Parathyroid adenoma (tissue), 2 donors: ENCODE results near the gene VAC14.

Source experiments
- H2AFZ ChIP-seq: fragments of 300-600 bp; sonication (generic); one replicate; pipeline ENCODE4 v1.7.0; 2017; ENCODE audit warnings: antibody characterized with exemption, mild to moderate bottlenecking
- H3K27ac ChIP-seq: fragments of 300-600 bp; sonication (generic); one replicate; pipeline ENCODE4 v1.7.0; 2017
- H3K27me3 ChIP-seq: fragments of 300-600 bp; sonication (generic); one replicate; pipeline ENCODE4 v1.7.0; 2017; ENCODE audit warnings: low read length; ENCODE audit not compliant: control insufficient read depth, insufficient read depth
- H3K36me3 ChIP-seq: fragments of 300-600 bp; sonication (generic); one replicate; pipeline ENCODE4 v1.7.0; 2017; ENCODE audit warnings: low read length; ENCODE audit not compliant: control insufficient read depth, insufficient read depth
- H3K4me1 ChIP-seq: fragments of 300-600 bp; sonication (generic); one replicate; pipeline ENCODE4 v1.7.0; 2017; ENCODE audit warnings: control low read depth
- H3K4me2 ChIP-seq: fragments of 300-600 bp; sonication (generic); one replicate; pipeline ENCODE4 v1.7.0; 2017; ENCODE audit warnings: low read length
- H3K4me3 ChIP-seq: fragments of 300-600 bp; sonication (generic); one replicate; pipeline ENCODE4 v1.7.0; 2017; ENCODE audit warnings: low read depth, low read length
- H3K79me2 ChIP-seq: fragments of 300-600 bp; sonication (generic); one replicate; pipeline ENCODE4 v1.7.0; 2017; ENCODE audit warnings: control low read depth
- H3K9ac ChIP-seq: fragments of 300-600 bp; sonication (generic); one replicate; pipeline ENCODE4 v1.7.0; 2017; ENCODE audit warnings: mild to moderate bottlenecking
- H3K9me3 ChIP-seq: fragments of 300-600 bp; sonication (generic); one replicate; pipeline ENCODE4 v1.7.0; 2017; ENCODE audit warnings: low read length; ENCODE audit not compliant: control insufficient read depth
- CTCF ChIP-seq: fragments of 300-600 bp; sonication (generic); IDR thresholded peaks from one replicate; pipeline ENCODE4 v1.7.0; 2017; ENCODE audit warnings: antibody characterized with exemption, mild to moderate bottlenecking
- donor health status: primary hyperparathyroidism.

The VAC14 gene

DNA sequence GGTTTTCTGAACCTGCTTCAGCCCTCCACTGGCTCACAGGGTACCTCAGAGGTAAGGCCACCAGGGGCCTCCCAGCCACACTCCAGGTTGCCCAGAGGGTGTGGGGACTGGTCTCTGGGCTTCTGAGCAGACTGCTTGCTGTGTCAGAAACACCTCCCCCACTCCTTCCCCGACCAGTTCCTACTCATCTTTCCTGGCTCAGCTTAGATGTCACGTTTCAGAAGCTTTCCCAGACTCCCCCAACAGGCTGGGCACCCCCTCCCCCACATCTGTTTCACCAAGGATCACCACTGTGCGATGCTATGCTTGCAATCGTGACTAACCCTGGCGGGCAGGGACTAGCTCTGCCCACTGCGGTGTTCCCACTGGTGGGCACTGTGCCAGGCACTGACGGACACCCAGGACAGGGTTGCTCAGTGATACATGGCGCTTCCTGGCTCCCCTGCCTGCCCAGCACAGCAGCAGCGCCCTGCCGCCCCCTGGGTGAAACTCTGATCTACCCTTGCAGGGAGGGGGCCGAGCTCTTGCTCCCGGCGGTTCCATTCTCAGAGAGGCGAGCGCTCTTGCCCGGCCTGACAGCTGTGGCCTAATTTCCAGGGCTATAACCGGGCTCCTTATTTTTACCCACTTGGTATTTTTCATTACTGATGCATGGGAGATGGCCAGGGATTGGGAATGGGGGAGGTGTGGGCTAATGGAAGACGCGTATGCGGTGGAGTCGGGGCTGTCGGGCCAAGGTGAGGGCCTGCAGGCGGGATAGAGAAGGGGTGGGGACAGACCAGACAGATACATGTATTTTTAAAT, 85.7 kb downstream of the VAC14 start:
- H2AFZ ChIP-seq: peak overlapping the region; percentile 80
- H3K4me2 ChIP-seq: peak overlapping the region; percentile 48
- peaks cover 3% of the 10 kb centered on the region for H3K79me2 ChIP-seq
- H3K4me3 ChIP-seq: no peak overlapping the region
- no peak overlapping the region for H3K9ac ChIP-seq
- no peaks in the 10 kb centered on the region for H3K36me3 ChIP-seq
- H3K27me3 ChIP-seq: no peaks in the 10 kb centered on the region
- peaks cover 35% of the 10 kb centered on the region for H3K4me1 ChIP-seq
- TF ChIP-seq CTCF: peak; percentile 36
- H3K27ac ChIP-seq: peak overlapping the region; percentile 94
- no peaks in the 10 kb centered on the region for H3K9me3 ChIP-seq

GRCh38 chr16:70714581-70715054, 86.3 kb downstream of the VAC14 start:
- Histone ChIP-seq H2AFZ (peak overlapping the region; percentile 80), H3K79me2 (peaks cover 4% of the 10 kb centered on the region), H3K4me3 (no peak overlapping the region), H3K36me3 (no peaks in the 10 kb centered on the region), H3K4me2 (peak overlapping the region; percentile 24), H3K9ac (no peak overlapping the region), H3K27ac (peak overlapping the region; percentile 94), H3K4me1 (peaks cover 35% of the 10 kb centered on the region), H3K27me3 (no peaks in the 10 kb centered on the region), H3K9me3 (no peaks in the 10 kb centered on the region)
- TF ChIP-seq CTCF: no peak

DNA sequence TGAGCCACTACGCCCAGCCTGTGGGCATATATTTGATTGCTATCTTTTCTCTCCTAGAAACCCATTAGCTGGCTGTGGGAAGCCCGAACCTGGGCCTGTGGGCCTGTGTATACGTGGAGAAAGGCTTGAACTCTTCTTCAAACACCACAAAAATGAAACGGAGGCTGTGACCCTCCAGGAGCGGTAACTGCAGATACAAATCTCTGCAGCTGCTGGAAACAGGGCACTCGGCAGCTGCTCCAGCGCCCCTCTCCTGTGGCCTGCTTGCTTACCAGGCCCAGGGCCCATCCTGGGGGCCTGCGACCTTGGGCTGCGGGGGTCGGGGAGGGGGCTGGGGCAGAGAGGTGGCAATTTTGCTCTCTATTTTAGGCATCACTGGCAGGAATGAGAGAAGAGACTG, 87.1 kb downstream of the VAC14 start:
- H2AFZ ChIP-seq: peak overlapping the region; percentile 80
- TF ChIP-seq CTCF: no peak
- no peaks in the 10 kb centered on the region for H3K9me3 ChIP-seq
- H3K36me3 ChIP-seq: no peaks in the 10 kb centered on the region
- peaks cover 4% of the 10 kb centered on the region for H3K79me2 ChIP-seq
- no peak overlapping the region for H3K4me3 ChIP-seq
- H3K27me3 ChIP-seq: no peaks in the 10 kb centered on the region
- H3K27ac ChIP-seq: peak overlapping the region; percentile 94
- H3K9ac ChIP-seq: no peak overlapping the region
- H3K4me1 ChIP-seq: peaks cover 35% of the 10 kb centered on the region
- no peak overlapping the region for H3K4me2 ChIP-seq

GRCh38 chr16:70713342-70713741, 87.6 kb downstream of the VAC14 start:
- Histone ChIP-seq H3K4me1 (peaks cover 35% of the 10 kb centered on the region), H3K27ac (peak overlapping the region; percentile 94), H3K4me2 (no peak overlapping the region), H3K9me3 (no peaks in the 10 kb centered on the region), H3K27me3 (no peaks in the 10 kb centered on the region), H3K9ac (no peak overlapping the region), H3K79me2 (peaks cover 4% of the 10 kb centered on the region), H3K4me3 (no peak overlapping the region), H2AFZ (no peak overlapping the region), H3K36me3 (no peaks in the 10 kb centered on the region)
- TF ChIP-seq CTCF: no peak

DNA sequence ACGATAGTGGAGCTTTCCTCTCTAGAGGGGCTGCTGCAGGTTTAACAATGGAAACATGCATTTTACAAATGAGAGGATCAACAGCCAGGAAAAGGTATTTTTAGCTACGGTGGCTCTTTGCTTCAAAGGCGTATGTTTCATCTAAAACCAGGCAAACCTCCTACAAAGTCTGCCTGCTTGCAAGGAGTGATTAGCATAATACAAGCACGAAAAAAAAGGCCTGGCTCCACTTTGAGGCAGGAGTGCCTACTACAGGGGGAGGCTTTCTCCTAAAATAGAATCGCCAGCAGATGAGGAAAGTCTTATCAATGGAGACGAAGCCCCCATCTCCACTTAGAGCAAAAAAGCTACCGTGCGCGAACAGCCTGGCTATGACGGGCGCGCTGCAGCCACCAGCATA, 88.0 kb downstream of the VAC14 start:
- Histone ChIP-seq H2AFZ (no peak overlapping the region), H3K9ac (no peak overlapping the region), H3K36me3 (no peaks in the 10 kb centered on the region), H3K27me3 (no peaks in the 10 kb centered on the region), H3K27ac (peak overlapping the region; percentile 94), H3K4me3 (no peak overlapping the region), H3K79me2 (peaks cover 4% of the 10 kb centered on the region), H3K4me1 (peaks cover 35% of the 10 kb centered on the region), H3K9me3 (no peaks in the 10 kb centered on the region), H3K4me2 (no peak overlapping the region)
- TF ChIP-seq CTCF: no peak
